WI38 (cell line): ENCODE results near the gene LNX2.

Source experiments
- H3K4me3 ChIP-seq: 2 replicates; pipeline ENCODE4 v1.5.1; 2011; ENCODE audit warnings: low read depth, mild to moderate bottlenecking, control low read depth, low read length
- CTCF ChIP-seq: IDR thresholded peaks from 2 replicates; pipeline ENCODE4 v1.5.1; 2012; ENCODE audit warnings: low read depth, mild to moderate bottlenecking, control low read depth, low read length

LNX2 gene

DNA sequence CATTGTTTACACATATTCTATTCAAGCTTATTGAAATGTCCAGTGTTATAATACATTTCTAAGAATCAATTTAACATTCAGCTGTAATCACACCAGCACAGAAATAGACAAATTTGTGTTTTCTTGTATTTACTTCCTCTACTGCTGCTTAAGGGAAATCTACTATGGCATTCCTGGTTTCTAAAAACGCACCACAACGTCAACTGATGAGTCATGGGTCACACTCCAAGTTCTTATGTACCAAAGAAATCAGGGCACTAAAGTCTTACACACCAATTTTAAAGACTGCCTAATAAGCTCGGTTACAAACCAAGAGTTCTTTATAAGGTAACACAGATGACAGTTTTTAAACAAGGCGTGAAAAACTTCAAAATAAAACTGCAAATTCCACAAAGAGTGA lies 13.2 kb downstream of the LNX2 start:
- TF ChIP-seq CTCF, result no peak
- H3K4me3 ChIP-seq, result no peak overlapping the region

- no peak overlapping the region for H3K4me3 ChIP-seq
- TF ChIP-seq CTCF, result no peak
Measured at GRCh38 chr13:27605610-27606200, 14.6 kb downstream of the LNX2 start.

DNA sequence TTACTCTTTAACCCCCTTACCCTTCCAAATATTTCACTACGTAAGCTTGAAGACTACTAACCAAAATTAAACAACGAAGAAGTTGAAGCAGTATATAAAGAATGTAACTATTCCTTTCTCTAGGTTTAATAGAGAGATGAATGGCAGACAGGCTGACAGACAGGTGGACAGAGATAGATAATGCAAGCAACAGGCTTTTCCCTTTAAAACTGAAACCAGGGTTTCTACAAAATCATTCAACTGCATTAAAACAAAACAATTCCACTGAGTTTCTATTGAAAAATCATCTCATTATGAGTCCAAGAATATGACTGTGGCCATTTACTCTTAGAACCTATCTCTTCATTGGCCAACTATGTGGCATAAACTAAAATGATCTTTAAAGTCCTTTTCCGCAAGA lies 15.2 kb downstream of the LNX2 start:
- no peak for TF ChIP-seq CTCF
- H3K4me3 ChIP-seq, result no peak overlapping the region

DNA sequence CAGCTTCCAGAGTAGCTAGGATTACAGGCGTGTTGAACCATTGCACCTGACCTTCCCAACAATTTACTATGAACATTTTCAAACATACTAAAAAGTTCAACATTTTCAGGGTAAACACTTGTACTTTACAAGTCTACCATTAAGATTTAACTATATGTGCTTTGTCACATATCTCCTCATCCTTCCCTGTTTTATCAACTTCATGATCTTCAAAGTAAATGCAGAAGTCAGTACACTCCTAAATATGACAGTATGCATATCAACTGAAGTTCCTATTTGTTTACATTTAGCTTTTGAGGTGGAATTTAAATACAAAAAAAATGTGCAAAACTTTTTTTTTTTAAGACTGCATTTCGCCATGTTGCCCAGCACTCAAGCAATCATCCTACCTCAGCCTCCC lies 18.5 kb downstream of the LNX2 start:
- no peak overlapping the region for H3K4me3 ChIP-seq
- TF ChIP-seq CTCF, result no peak

DNA sequence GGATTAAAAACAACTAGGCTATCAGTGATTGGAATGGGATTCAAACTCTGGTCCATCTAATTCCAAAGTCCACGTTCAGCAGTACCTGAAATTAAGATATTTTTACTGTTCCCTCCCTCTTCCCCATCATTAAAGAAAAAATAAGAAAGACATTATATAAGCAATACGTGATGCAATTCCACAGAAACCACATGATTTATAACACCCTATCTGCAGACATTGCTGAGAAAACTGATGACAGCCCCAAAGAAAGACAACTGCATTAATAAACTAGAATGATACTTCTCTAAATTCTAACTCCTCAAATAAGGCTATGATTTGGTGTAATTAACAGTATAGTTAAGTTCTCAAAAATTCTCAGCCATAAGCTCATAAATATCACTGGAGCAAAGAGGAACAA lies 19.1 kb downstream of the LNX2 start:
- no peak overlapping the region for H3K4me3 ChIP-seq
- TF ChIP-seq CTCF, result no peak

DNA sequence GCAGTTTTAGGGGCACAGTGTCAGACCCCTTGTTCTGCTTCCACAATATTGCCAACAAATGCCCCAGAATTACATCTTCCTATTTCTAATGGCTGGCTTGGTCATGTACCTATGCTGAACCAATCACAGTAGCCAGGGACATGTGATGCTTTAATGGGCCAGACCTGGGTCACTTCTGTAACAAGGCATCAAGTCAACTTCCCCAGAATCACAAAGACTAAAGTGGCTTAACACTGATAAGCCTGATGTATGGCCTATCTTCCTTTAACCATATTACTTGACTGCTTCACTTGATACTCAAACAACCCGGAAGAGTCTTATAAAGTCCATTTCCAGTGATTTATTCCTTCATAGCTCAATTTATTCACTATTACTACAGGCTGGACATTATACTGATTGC lies 19.6 kb downstream of the LNX2 start:
- H3K4me3 ChIP-seq, result no peak overlapping the region
- no peak for TF ChIP-seq CTCF

GRCh38 chr13:27599845-27600553 lies 20.3 kb downstream of the LNX2 start:
- no peak for TF ChIP-seq CTCF

More at GRCh38 chr13:27599845-27600553, 20.3 kb downstream of the LNX2 start:
- no peak overlapping the region for H3K4me3 ChIP-seq
